Fibroblast of skin of left quadriceps (primary cell): ENCODE results near the gene GPATCH2.

Experiments
- DNase-seq, 2 experiments: peaks; one replicate each; pipeline ENCODE4 v3.0.0-alpha.2; 2013; ENCODE audit warnings: low read depth in 2 of 2

GPATCH2 gene

DNA sequence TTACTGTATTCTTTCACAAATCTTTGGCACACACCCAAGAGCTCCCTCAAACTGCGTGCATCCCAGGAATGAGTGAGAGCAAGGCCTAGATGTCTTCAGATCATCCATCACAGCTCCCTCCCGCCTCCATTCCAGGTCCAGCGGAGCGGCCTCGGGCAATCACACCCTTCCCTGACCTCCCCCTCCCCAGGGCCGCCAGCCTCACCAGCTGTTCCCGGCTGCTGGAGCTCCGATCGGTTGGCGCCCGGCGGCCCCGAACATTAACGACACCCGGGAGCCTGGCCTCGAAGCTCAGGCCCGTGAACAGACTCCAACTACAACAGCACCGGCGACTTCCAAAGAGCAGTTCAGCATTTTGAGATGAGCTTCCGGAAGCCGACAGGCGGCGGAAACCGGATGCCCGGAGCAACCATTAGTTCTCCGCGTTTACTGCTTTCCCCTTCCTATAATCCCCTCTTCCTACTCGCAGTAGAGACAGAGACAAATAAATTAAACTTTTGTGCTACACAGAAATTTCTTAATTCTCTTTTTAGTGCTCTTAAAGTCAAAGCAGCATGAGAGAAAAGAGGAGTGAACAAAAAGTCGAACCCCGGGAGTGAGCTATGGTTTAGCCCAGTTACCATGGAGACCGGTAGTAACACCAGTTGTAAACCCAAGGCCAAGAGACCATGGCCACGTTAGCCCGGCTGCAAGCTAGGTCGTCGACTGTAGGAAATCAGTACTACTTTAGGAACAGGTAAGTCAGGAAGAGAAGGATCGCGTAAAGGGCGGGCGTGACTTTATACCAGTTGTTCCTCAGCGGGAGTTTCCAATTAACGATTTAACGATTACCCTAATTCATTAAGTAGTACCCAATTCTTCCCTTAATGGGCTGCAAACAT is at the start of gene GPATCH2, which contains the start of gene SPATA17:
GPATCH2 (minus strand) TSS at position 380 of the 881 bp plus-strand sequence; CDS start at position 261, 119 bp downstream.
SPATA17 (plus strand) TSS at position 634 of the 881 bp plus-strand sequence; CDS start at position 669, 35 bp downstream.
- peak; percentile 78 to 79 for DNase-seq

DNA sequence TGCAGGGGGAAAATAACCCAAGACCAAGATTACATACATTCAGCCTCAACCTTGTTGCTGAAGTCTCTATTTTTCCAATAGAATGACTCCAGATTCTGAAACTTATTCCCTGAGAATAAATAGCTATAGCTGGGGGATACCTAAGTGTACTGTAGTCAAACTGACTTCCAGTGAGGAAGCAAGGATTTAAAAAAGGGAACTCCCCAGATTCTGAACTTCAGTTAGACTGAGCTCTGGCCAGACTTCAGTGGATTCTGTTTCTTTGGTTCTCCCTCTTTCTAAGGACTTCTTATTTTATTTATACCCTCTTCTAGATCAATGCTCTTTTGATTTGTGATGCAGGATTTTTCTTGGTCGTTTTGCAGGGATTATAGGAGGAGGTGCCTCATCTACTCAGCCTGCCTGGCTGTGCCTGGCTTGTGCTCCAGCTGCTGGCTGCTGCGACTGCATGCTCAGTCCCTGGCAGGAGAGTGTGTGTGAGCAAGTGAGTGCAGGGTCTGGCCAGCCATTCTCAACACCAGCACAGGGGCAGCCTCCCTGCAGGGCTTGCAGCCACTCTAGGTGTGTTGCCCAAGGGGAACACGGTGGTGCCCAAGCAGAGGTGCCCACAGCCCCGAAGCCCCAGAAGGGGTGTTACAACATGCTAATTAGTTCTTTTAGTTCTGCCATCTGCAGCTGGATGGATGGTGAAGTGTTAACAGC is 43.3 kb upstream of the GPATCH2 start:
- DNase-seq = no peak

DNA sequence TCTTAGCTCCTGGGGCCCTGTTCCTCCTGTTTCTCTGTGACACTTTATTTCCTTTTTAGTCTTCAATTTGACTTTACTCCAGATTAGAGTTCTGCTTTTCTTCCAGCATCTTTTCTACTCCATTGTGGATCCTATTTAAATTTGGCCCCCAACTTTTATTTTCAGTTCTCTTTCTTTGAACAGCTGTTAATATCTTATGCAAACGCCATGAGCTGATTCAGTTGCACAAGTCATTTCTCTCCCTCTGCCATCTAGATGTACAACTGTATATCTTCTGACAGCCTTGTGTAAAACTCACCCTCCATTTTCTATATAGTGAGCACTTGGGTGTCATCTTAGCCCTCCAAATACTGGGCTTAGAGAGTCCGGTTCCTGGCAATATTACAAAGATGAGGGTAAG is 42.5 kb upstream of the GPATCH2 start:
- no peak for DNase-seq

DNA sequence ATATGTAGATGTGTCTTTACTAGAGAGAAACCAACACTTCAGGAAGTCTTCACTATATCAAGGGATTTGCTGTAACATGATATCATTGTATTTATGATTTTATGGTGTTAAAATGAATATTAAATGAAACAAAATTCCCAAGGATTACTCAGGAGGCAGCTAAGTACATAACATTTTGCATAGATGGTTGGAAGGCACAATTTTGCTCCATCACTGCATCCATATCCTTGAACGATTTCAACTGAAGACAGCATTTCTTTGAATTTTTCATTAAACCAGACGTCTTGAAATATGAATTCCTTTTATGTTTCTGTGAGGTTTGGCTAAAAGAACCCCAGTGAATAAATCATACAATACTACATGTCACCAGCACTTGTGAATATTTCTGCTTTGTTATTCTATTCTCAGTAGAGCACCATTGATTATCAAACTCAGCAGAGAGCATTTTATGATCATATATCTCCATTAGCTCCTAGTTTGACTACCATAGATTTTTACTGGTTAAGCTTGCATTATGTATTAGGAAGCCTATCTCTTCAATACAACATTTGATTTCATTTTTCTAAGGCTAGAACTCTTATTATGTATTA is 37.6 kb upstream of the GPATCH2 start:
- no peak for DNase-seq

DNA sequence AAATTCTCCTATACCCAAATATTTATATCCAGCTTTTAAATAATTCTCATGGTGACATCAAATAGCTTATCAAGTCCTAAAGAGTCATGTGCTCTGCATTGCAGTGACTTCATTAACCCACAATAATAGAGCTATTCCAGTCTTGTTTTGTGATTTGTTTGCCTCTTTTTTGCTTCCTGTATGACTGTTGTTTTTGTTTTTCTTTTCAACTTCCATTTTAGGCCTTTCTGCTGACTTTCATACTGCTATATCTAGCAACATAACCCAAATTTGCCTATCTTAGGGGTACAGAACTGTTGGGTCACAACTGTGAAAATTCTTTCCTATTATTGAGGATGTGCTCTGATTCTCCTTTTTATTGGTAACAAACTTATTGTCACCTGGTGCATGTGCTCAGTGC is 30.5 kb upstream of the GPATCH2 start:
- no peak for DNase-seq

DNA sequence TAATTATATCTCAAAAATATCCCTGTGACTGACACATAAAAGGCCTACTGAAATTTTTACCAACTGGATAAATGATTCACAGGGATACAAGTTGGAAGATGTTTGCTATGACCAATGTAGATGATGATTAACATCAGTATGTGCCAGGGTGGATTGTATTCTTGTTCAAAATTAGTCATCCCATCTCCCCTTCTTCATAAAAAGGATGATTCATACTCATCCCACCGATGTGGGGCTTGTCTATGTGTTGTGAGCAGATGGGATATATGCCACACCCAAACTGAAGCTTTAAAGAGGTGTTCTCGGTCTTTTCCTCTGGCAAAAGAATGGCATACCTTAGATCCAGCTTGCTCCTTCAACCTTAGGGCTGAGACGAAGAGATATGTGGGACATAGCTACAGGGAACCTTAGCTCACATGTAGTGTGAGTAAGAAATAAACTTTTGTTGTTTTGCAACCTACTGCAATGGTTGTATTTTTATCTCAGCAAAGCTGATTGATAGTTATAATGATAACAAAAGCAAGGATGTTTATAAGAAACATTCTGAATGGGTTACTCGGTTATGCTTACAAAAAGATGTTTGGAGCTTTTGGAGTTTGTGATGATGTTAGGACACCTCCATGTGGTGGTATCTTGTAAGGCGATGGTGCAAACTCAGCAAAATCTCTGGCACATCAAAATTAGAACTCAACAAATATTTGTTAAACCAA is 29.6 kb upstream of the GPATCH2 start:
- DNase-seq = peak; percentile 38 to 42

DNA sequence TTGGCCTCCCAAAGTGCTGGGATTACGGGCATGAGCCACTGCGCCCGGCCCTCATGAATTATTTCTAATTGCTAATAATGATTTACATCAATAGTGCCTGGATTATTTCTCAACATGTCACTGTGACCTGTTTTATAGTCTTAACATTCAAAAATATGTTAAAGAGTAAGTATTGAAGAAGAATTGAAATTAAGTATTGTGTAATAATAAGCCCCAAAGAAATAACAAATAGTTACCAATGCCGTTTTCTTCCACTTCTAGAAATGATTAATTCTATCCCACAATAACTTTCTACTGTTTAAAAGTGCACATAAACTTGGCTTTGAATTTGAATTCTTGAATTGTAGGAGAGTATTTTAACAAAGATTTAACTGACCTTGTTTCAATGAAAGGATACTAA is 19.8 kb upstream of the GPATCH2 start:
- no peak for DNase-seq

DNA sequence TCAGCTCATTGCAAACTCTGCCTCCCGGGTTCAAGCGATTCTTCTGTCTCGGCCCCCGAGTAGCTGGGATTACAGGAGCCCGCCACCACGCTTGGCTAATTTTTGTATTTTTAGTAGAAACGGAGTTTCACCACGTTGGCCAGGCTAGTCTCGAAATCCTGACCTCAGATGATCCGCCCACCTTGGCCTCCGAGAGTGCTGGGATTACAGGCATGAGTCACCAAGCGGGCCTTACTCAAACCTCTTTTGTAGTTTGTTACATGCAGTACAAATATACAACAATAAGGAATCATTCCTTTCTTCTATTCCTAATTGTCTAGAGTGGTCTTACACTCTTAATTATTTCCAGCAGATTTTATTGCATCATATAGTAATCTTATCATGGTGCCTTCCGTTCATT is 16.9 kb upstream of the GPATCH2 start:
- DNase-seq = no peak

DNA sequence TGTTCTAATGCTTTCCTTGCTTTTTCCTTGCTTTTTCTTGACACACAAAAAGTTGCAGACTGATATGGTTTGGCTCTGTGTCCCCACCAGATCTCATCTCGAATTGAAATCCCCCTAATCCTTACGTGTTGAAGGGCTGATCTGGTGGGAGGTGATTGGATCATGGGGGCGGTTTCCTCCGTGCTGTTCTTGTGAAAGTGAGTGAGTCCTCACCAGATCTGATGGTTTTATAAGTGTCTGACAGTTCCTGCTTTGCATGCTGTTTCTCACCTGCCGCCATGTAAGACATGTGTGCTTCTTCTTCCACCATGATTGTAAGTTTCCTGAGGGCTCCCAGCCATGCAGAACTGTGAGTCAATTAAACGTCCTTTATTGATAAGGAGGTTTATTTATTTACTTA is 11.6 kb upstream of the GPATCH2 start:
- no peak for DNase-seq

DNA sequence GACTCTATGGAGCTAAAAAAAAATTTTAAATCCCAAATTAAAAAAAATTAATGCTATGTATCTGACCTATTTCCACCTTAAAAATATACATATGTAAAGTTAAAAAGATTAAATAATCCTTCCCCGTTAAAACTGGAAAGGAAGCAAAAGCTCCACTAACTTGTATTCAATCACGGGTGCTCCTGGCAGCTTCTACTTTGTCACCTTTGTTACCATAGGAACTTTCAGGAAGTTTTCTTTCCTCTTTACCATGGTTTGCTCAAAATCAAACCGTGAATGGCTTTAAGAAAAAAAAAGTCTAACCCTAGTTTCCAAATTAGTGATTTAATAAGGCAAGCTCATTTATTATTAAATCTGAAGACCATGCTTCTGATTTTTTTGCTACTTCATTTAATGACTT is 3.5 kb downstream of the GPATCH2 start:
- DNase-seq = no peak

DNA sequence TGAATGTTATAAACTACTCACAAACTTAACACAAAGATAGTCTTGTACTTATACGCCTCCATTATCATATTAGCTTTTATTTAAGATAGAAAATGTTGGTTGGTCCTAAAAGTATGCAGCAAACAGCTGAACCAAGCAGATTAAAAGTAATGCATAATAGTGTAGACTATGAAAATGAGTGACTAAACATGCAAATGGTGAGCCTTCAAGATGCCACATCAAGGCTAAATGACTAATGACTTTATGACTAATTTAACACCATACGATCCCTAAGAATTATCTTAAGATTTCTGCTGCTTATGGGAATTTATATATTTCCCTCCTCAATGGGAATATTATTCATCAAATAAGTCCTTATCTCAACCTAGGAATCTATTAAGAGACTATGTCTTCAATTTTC is 4.6 kb downstream of the GPATCH2 start:
- DNase-seq = no peak

DNA sequence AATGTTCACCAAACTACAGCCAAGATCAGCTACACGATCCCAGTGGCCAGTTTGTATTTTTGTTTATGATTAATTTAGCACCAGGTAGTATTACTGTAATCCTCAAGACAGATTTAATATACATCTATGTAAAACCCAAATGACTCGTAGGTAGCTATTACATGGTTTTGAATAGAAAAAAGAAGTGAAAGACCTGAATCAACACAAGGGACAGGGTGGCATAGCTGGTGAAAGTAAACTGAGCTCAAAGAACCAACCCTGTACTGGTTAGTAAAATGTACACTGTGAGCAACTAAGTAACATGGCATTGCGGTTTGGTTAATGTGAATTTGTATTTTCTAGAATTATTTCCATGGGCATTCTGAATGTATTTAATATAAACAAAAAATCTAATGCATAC is 8.8 kb downstream of the GPATCH2 start:
- DNase-seq = no peak

DNA sequence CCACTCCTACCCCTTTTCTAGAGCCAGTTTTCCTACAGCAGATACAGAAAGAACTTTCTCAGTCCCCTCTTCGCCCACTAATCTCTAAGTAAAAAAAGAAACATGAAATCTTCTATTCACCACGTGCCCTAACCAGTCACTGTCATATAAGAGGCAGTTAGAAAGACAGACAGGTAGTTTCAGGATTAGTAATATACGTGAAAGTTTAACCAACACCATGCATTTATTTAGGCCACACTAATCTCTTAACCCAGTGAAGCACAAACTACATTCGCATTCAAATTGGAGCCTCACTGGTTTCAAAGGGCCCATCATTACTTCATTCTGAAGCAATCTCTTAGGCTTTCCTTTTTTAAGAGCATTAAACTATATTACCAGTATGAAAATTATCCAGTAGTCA is 10.1 kb downstream of the GPATCH2 start:
- DNase-seq = no peak

DNA sequence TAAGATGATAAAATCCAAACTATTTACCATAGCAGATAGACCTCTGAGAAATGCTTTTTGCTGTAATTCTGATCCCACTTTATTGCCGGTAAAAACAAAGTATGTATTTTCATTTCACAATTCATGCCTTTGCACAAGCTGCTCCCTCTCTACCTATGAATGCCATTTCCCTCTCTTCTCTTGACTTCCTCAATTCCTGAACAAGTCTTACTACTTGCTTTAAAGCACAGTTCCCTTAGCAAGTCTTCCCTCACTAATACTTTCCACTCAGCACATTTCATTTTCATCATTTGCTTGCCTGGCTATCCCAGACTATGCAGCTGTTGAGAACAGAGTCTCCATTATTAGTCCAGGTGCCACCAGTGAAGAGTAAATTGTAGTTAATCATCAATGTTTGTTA is 13.8 kb downstream of the GPATCH2 start:
- no peak for DNase-seq

DNA sequence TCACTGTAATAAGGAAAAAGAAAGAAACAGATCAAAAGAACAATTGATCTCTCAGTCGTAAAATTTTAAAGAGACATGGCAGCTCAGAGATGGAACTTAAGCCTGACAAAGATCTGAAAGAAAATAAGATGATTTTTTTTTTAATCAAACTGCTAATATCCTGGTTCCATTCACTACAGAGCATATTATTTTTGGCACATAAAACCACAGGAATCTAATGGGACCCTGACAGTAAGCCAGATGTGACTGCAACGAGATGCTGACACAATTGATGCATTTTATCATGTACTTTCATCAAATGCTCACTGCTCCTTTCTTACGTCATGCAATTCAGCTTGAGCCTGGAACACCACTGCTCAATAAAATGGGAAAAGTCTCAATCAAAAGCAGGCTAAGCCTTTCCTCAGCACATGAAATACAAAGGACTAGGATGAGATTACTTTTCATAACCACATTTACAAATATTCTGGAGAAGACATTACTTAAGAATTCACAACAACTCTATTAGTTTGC is 16.6 kb downstream of the GPATCH2 start:
- peak in 1 of 2 experiments; percentile 3 for DNase-seq

DNA sequence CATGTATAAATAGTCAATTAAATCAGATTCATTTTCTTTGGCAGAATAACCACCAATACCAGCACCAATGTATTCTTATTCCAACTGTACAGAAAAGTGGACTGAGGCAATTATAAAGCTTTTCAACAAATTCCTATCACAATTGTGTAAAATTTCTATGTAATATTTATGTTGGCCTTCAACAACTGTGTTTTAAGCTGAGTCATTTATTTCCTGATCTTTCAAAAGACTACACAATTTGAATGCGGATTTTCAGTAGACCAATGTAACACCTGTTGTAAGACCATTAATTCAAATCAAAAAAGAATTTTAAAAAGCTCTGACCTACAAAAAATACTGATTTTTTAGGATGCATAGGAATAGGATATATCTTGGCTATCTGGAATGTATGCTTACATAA is 25.5 kb downstream of the GPATCH2 start:
- DNase-seq = no peak

DNA sequence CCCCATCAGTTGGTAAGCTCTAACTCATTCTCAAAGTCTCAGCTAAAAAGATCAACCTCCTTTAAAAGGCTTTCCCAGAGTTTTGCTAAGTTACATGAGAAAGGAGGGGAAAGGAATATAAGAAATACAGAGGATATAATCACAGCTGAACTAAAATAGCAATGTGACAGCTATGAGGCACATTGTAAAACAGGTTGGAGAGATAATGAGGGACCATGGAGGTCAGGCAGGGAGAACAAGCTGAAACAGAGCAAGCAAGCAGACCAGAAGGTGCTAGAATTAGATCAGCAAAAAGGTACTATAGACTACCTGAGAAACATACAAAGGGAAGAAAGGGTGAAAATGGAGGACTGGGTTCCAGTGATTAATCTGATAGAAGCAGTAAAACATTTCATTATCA is 28.5 kb downstream of the GPATCH2 start:
- no peak for DNase-seq

DNA sequence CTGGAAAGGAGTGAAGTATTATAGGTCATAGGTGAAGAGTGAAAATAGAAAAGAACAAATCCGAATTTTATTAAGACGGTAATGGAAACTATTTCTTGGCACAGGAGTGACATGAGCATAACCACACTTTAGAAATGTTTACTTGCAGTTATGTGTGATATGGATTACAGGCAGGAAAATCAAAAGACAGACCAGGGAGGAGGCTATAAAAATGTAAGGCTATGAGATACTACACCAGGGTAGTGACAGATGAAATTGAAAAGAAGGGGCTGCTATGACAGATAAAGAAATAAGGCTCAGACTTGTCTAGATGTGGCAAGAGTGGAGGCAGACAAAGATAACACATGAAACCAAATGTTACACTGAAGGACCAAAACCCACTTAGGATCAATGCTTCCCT is 31.7 kb downstream of the GPATCH2 start:
- DNase-seq = no peak

DNA sequence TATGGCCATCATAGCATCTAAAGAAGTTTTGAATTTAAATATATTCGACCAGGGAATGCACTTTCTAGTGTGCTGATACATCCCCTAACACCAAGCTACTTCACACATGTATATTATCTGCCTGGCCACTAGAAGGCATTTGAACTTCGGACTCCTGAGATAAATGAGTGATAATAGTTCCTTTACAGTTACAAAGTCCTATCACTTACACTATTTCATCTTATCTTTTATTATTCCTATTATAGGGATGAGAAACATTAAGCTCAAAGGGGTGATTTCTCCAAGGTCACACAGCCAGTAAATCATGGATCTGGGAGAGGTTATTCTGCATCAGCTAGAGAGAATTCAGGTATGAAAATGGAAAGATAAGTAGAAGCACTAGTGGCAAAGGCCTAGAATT is 40.3 kb downstream of the GPATCH2 start:
- no peak for DNase-seq

DNA sequence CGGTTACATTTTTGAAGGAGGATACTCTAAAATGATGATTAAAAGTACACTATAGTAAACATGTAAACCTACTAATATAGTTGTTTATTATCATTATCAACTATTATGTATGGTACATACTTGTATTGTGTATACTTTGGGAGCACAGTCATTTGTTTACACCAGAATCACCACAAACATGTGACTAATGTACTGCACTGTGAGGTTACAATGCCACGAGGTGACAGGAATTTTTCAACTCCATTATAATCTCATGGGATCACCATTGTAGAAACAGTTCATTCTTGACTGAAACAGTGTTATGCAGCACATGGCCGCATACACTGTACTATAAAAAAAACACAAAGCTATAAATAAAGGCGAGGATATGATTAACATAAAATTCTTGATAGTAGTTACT is 44.3 kb downstream of the GPATCH2 start:
- no peak for DNase-seq

DNA sequence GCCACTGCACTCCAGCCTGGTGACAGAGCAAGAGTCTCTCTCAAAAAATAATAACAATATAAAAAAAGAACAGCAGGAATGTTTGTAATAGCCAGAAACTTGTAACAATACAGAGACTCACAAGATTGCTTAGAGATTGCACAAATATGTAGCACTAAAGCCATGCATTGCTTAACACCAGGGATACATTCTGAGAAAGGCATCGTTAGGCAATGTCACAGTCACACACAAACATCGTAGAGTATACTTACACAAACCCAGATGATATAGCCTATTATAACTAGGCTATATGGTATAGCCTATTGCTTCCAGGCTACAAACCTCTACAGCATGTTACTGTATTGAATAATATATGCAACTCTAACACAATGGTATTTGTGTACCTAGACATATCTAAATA is 45.3 kb downstream of the GPATCH2 start:
- DNase-seq = no peak
